ENCODE data around the gene UGT1A6. TPM values are rescaled to one million over a fixed set of nuclear protein-coding genes. Genes with fewer than 3 reads are reported as not detected.

UGT1A6 gene
- polyA plus RNA-seq, 1 donor = 0.06 TPM

- H3K27ac ChIP-seq (ENCODE audit: low read length) = no peak overlapping the region
- H3K4me3 ChIP-seq (ENCODE audit: low read length) = no peak overlapping the region
- no peaks in the 10 kb centered on the region for H3K36me3 ChIP-seq (ENCODE audit: control insufficient read depth, insufficient read depth, low read length)
- no CpG with 5 or more reads among the region's 4 CpGs for WGBS (ENCODE audit: insufficient coverage, low lambda C conversion rate)
- H3K4me1 ChIP-seq (ENCODE audit: control insufficient read depth, insufficient read depth, low read length) = no peaks in the 10 kb centered on the region
- DNase-seq = peak in 1 of 2 donors; percentile 4
- H3K9me3 ChIP-seq (ENCODE audit: control insufficient read depth, low read depth, low read length) = no peaks in the 10 kb centered on the region
- no peaks in the 10 kb centered on the region for H3K27me3 ChIP-seq (ENCODE audit: control insufficient read depth, insufficient read depth, low read length)
These were observed 24.0 kb upstream of the UGT1A6 start for GRCh38 chr2:233668605-233669260.

- no CpG with 5 or more reads among the region's 5 CpGs for WGBS (ENCODE audit: insufficient coverage, low lambda C conversion rate)
- H3K9me3 ChIP-seq (ENCODE audit: control insufficient read depth, low read depth, low read length) = no peaks in the 10 kb centered on the region
- no peak within 1 kb of the TSS for H3K27ac ChIP-seq (ENCODE audit: low read length)
- H3K27me3 ChIP-seq (ENCODE audit: control insufficient read depth, insufficient read depth, low read length) = no peaks in the 10 kb centered on the region
- H3K36me3 ChIP-seq (ENCODE audit: control insufficient read depth, insufficient read depth, low read length) = no peaks in the 10 kb centered on the region
- no peak within 1 kb of the TSS for H3K4me3 ChIP-seq (ENCODE audit: low read length)
- H3K4me1 ChIP-seq (ENCODE audit: control insufficient read depth, insufficient read depth, low read length) = no peaks in the 10 kb centered on the region
- no peak for DNase-seq
These were observed 21.2 kb upstream of the UGT1A6 start, which contains the start of gene UGT1A9 for GRCh38 chr2:233671290-233672161. Gene UGT1A9 (plus strand): TSS chr2:233671898. CDS start chr2:233671935, 37 bp downstream.

- no peak overlapping the region for H3K27ac ChIP-seq (ENCODE audit: low read length)
- H3K4me1 ChIP-seq (ENCODE audit: control insufficient read depth, insufficient read depth, low read length) = no peaks in the 10 kb centered on the region
- H3K4me3 ChIP-seq (ENCODE audit: low read length) = no peak overlapping the region
- no peaks in the 10 kb centered on the region for H3K9me3 ChIP-seq (ENCODE audit: control insufficient read depth, low read depth, low read length)
- H3K27me3 ChIP-seq (ENCODE audit: control insufficient read depth, insufficient read depth, low read length) = no peaks in the 10 kb centered on the region
- DNase-seq = no peak
- H3K36me3 ChIP-seq (ENCODE audit: control insufficient read depth, insufficient read depth, low read length) = no peaks in the 10 kb centered on the region
- WGBS (ENCODE audit: insufficient coverage, low lambda C conversion rate) = 83% methylated on average over 2 of the region's 3 CpGs
These were observed 19.8 kb upstream of the UGT1A6 start for GRCh38 chr2:233672886-233673285.

GRCh38 chr2:233673896-233674295, 18.8 kb upstream of the UGT1A6 start:
- H3K4me1 ChIP-seq (ENCODE audit: control insufficient read depth, insufficient read depth, low read length) = no peaks in the 10 kb centered on the region
- DNase-seq = no peak
- H3K9me3 ChIP-seq (ENCODE audit: control insufficient read depth, low read depth, low read length) = no peaks in the 10 kb centered on the region
- no peaks in the 10 kb centered on the region for H3K27me3 ChIP-seq (ENCODE audit: control insufficient read depth, insufficient read depth, low read length)
- H3K27ac ChIP-seq (ENCODE audit: low read length) = no peak overlapping the region
- H3K36me3 ChIP-seq (ENCODE audit: control insufficient read depth, insufficient read depth, low read length) = no peaks in the 10 kb centered on the region
- no peak overlapping the region for H3K4me3 ChIP-seq (ENCODE audit: low read length)

- no peak for DNase-seq
- Histone ChIP-seq H3K4me3 (ENCODE audit: low read length) (no peak overlapping the region), H3K9me3 (ENCODE audit: control insufficient read depth, low read depth, low read length) (no peaks in the 10 kb centered on the region), H3K27ac (ENCODE audit: low read length) (no peak overlapping the region), H3K36me3 (ENCODE audit: control insufficient read depth, insufficient read depth, low read length) (no peaks in the 10 kb centered on the region), H3K27me3 (ENCODE audit: control insufficient read depth, insufficient read depth, low read length) (no peaks in the 10 kb centered on the region), H3K4me1 (ENCODE audit: control insufficient read depth, insufficient read depth, low read length) (no peaks in the 10 kb centered on the region)
- WGBS (ENCODE audit: insufficient coverage, low lambda C conversion rate) = no CpG with 5 or more reads among the region's 1 CpG
These were observed 18.4 kb upstream of the UGT1A6 start for GRCh38 chr2:233674314-233674713.

GRCh38 chr2:233674995-233675394, 17.7 kb upstream of the UGT1A6 start:
- no peak overlapping the region for H3K27ac ChIP-seq (ENCODE audit: low read length)
- no CpG with 5 or more reads among the region's 4 CpGs for WGBS (ENCODE audit: insufficient coverage, low lambda C conversion rate)
- no peaks in the 10 kb centered on the region for H3K36me3 ChIP-seq (ENCODE audit: control insufficient read depth, insufficient read depth, low read length)

GRCh38 chr2:233676046-233676445, 16.6 kb upstream of the UGT1A6 start:
- no peak for DNase-seq
- no CpG with 5 or more reads among the region's 2 CpGs for WGBS (ENCODE audit: insufficient coverage, low lambda C conversion rate)
- Histone ChIP-seq H3K9me3 (ENCODE audit: control insufficient read depth, low read depth, low read length) (no peaks in the 10 kb centered on the region), H3K27me3 (ENCODE audit: control insufficient read depth, insufficient read depth, low read length) (no peaks in the 10 kb centered on the region), H3K27ac (ENCODE audit: low read length) (no peak overlapping the region), H3K4me3 (ENCODE audit: low read length) (no peak overlapping the region), H3K36me3 (ENCODE audit: control insufficient read depth, insufficient read depth, low read length) (no peaks in the 10 kb centered on the region), H3K4me1 (ENCODE audit: control insufficient read depth, insufficient read depth, low read length) (no peaks in the 10 kb centered on the region)

More at GRCh38 chr2:233674995-233675394, 17.7 kb upstream of the UGT1A6 start:
- no peaks in the 10 kb centered on the region for H3K4me1 ChIP-seq (ENCODE audit: control insufficient read depth, insufficient read depth, low read length)
- no peaks in the 10 kb centered on the region for H3K9me3 ChIP-seq (ENCODE audit: control insufficient read depth, low read depth, low read length)
- no peak overlapping the region for H3K4me3 ChIP-seq (ENCODE audit: low read length)
- DNase-seq = no peak
- no peaks in the 10 kb centered on the region for H3K27me3 ChIP-seq (ENCODE audit: control insufficient read depth, insufficient read depth, low read length)

GRCh38 chr2:233679196-233679595, 13.5 kb upstream of the UGT1A6 start:
- H3K9me3 ChIP-seq (ENCODE audit: control insufficient read depth, low read depth, low read length) = no peaks in the 10 kb centered on the region
- H3K27me3 ChIP-seq (ENCODE audit: control insufficient read depth, insufficient read depth, low read length) = no peaks in the 10 kb centered on the region
- no peak overlapping the region for H3K27ac ChIP-seq (ENCODE audit: low read length)
- no peaks in the 10 kb centered on the region for H3K4me1 ChIP-seq (ENCODE audit: control insufficient read depth, insufficient read depth, low read length)
- no peaks in the 10 kb centered on the region for H3K36me3 ChIP-seq (ENCODE audit: control insufficient read depth, insufficient read depth, low read length)
- no peak for DNase-seq
- 67% methylated on average over 1 of the region's 4 CpGs for WGBS (ENCODE audit: insufficient coverage, low lambda C conversion rate)
- no peak overlapping the region for H3K4me3 ChIP-seq (ENCODE audit: low read length)

GRCh38 chr2:233680361-233681045, 12.2 kb upstream of the UGT1A6 start:
- DNase-seq = no peak

GRCh38 chr2:233681521-233682099, 11.1 kb upstream of the UGT1A6 start, which contains the start of gene UGT1A7:
Gene UGT1A7 (plus strand): TSS chr2:233681901. CDS start chr2:233681938, 37 bp downstream.
- Histone ChIP-seq H3K9me3 (ENCODE audit: control insufficient read depth, low read depth, low read length) (no peaks in the 10 kb centered on the region), H3K4me3 (ENCODE audit: low read length) (no peak within 1 kb of the TSS), H3K4me1 (ENCODE audit: control insufficient read depth, insufficient read depth, low read length) (no peaks in the 10 kb centered on the region), H3K27ac (ENCODE audit: low read length) (no peak within 1 kb of the TSS), H3K27me3 (ENCODE audit: control insufficient read depth, insufficient read depth, low read length) (no peaks in the 10 kb centered on the region), H3K36me3 (ENCODE audit: control insufficient read depth, insufficient read depth, low read length) (no peaks in the 10 kb centered on the region)
- 44% methylated on average over 2 of the region's 5 CpGs for WGBS (ENCODE audit: insufficient coverage, low lambda C conversion rate)
- no peak for DNase-seq

More at GRCh38 chr2:233680361-233681045, 12.2 kb upstream of the UGT1A6 start:
- WGBS (ENCODE audit: insufficient coverage, low lambda C conversion rate) = no CpG with 5 or more reads among the region's 4 CpGs
- H3K27me3 ChIP-seq (ENCODE audit: control insufficient read depth, insufficient read depth, low read length) = no peaks in the 10 kb centered on the region
- no peaks in the 10 kb centered on the region for H3K9me3 ChIP-seq (ENCODE audit: control insufficient read depth, low read depth, low read length)
- H3K4me3 ChIP-seq (ENCODE audit: low read length) = no peak overlapping the region
- H3K4me1 ChIP-seq (ENCODE audit: control insufficient read depth, insufficient read depth, low read length) = no peaks in the 10 kb centered on the region
- no peaks in the 10 kb centered on the region for H3K36me3 ChIP-seq (ENCODE audit: control insufficient read depth, insufficient read depth, low read length)
- no peak overlapping the region for H3K27ac ChIP-seq (ENCODE audit: low read length)
